ENCODE results near the gene GRM8.

GRM8 gene

GRCh38 chr7:126495001-126495400, 757.7 kb downstream of the GRM8 start:
- no peak for DNase-seq

GRCh38 chr7:126493801-126494200, 758.9 kb downstream of the GRM8 start:
- no peak for DNase-seq

GRCh38 chr7:126489874-126490273, 762.9 kb downstream of the GRM8 start:
- no peak for DNase-seq

GRCh38 chr7:126487728-126488442, 764.9 kb downstream of the GRM8 start:
- DNase-seq = no peak

DNA sequence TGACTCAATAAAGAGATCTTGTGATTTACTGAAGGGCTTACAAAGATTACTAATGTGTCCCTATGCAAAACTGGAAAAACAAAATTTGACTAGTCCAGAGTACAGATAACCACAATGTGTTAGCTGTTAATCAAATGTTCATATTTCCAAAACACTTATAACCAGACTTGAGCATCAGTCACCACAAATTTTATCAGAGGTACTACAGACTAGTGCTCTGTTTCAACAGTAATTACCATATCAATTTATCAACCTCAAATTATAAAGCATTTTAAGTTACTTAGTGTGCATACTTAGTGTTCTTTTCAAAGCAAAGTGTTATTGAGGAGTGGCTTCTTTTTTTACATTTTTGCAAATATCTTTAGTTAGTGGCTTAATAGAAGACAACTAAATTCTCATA, 765.9 kb downstream of the GRM8 start:
- DNase-seq = no peak

- no peak for DNase-seq
Measured at GRCh38 chr7:126485791-126486190, 767.0 kb downstream of the GRM8 start.

GRCh38 chr7:126483972-126484371, 768.8 kb downstream of the GRM8 start:
- peak; percentile 93 for DNase-seq

- DNase-seq = no peak
Measured at GRCh38 chr7:126472825-126473224, 779.9 kb downstream of the GRM8 start.

GRCh38 chr7:126462405-126462804, 790.3 kb downstream of the GRM8 start:
- DNase-seq = no peak

DNA sequence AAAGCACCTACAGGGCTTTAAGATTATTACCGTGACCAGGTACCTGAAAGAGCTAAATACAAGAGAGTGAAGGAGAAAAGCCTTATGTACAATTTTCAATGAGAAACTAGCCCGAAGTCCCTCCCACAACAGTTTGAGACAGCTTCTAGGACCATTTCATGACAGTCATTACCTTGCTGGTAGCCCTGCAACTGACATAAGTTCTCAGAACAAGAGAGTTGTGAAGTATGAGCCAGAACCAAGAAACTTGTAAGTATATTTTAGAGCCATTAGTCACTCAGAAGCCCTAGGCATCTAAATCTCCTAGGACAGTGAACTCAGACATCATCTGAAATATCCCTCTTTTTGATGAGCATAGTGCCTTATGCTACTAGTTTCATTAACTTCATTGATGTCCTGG, 792.1 kb downstream of the GRM8 start:
- no peak for DNase-seq

DNA sequence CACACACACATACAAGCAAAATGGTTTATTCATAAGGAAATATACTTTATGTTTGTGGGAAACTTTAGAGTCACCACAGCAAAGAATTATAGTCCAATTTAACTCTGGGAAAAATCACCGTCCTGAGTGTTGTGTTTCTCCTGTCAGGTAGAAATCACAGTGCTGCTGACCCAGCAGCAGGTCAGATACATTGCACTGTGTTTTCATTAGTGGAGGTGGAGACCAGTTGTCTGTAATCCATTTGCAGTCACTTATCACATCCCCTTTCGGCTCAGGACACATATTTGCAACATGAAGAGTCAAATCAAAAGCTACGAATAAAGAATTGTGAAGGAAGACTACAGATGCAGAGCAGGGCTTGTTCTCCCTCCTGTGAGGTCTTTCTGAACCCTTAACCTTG, 799.6 kb downstream of the GRM8 start:
- DNase-seq = no peak

- no peak for DNase-seq
Measured at GRCh38 chr7:126450269-126450671, 802.5 kb downstream of the GRM8 start.

DNA sequence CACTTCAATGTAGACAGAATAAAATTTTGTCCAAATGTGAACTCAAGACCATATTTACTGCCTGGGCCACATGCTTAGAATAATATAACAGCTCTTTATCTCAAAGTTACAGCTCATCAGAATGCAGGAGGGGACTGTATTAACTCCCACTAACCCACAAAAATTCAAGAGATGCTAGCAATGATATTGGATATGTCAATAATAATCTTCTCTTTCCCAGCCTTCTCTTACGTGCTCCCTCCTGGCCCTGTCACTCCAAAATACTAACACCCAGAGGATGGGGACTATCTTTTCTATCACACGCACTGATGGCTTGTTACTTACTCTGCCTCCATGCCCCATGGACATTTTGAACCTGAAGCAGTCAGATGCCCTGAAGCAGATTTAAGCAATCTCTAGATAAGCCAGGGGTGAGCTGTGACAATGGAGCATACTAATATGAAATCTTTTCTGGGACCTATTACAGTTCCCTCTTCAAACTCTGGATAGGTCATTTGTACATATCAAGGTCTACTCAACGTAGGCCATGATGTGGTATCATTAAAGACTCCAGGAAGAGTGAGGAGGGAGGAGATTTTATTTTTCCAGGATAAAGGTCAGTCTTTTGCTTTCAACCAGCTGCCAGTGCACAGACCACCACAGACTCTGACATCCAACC, 803.0 kb downstream of the GRM8 start:
- DNase-seq = no peak

DNA sequence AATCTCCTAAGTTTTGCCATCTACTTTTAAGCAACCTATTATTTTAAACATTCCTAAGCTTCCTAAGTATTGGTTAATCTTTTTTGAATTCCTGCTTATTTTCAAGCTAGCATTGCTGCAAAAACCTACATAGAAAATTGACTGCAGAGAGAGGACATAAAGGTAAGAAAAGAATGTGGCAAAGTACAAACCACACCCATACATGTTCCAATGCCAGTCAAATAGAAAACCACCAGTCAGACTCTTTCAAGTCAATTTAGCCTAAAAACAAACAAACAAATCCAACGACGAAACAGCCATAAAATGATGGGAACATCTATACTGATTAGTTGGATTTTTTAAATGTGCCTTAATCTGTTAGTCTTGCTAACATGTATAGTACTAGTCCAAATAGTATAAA, 804.8 kb downstream of the GRM8 start:
- no peak for DNase-seq

GRCh38 chr7:126445991-126446390, 806.8 kb downstream of the GRM8 start:
- DNase-seq = no peak

GRCh38 chr7:126443951-126444350, 808.8 kb downstream of the GRM8 start:
- DNase-seq = no peak

- no peak for DNase-seq
Measured at GRCh38 chr7:126442908-126443307, 809.8 kb downstream of the GRM8 start.

- no peak for DNase-seq
Measured at GRCh38 chr7:126441745-126442144, 811.0 kb downstream of the GRM8 start.

GRCh38 chr7:126440542-126440941, 812.2 kb downstream of the GRM8 start:
- DNase-seq = no peak

- DNase-seq = no peak
Measured at GRCh38 chr7:126436213-126436868, 816.4 kb downstream of the GRM8 start.

GRCh38 chr7:126426652-126427051, 826.1 kb downstream of the GRM8 start:
- no peak for DNase-seq

- no peak for DNase-seq
Measured at GRCh38 chr7:126424985-126425384, 827.8 kb downstream of the GRM8 start.

DNA sequence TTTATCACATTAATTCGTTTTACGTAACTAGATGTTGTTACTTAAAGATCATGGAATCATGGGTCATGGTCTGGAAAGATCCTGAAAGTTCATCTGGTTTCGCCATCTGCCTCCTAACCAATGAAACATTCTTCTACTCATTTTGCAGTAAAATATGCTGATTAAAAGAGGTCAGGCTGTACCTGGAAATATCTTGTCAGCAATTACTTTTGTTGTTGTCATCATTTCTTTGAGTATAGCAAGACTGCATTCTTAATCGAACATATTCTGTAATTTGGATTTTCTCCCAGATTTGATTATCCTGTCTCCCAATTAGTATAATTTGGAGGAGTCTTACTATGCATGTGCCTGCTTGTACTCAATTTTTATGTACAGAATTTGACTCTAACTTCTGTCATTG, 833.7 kb downstream of the GRM8 start:
- DNase-seq = no peak

GRCh38 chr7:126411821-126412383, 840.8 kb downstream of the GRM8 start:
- no peak for DNase-seq

Data from NCI-H1092 treated with DMSO at 0.1 percent for 48 hours (cell line).